Esophagus muscularis mucosa (tissue), 3 donors: Measurements from ENCODE around the gene HOXA4.

Experiments
- POLR2A ChIP-seq: fragments of 450-650 bp; IDR thresholded peaks from one replicate; pipeline ENCODE4 v1.6.1; 2017; ENCODE audit warnings: antibody characterized with exemption, moderate library complexity, mild to moderate bottlenecking, low read depth
- TF ChIP-seq, protein P1 (sequence below), 3 experiments: fragments of 200-600 bp in 2 of 3; fragments of 450-650 bp in 1 of 3; sonication (generic) in 2 of 3; IDR thresholded peaks; one replicate each; pipeline ENCODE4 v1.5.1; 2017 to 2019; ENCODE audit warnings: antibody characterized with exemption in 3 of 3, mild to moderate bottlenecking in 2 of 3, moderate library complexity in 1 of 3

DNA sequence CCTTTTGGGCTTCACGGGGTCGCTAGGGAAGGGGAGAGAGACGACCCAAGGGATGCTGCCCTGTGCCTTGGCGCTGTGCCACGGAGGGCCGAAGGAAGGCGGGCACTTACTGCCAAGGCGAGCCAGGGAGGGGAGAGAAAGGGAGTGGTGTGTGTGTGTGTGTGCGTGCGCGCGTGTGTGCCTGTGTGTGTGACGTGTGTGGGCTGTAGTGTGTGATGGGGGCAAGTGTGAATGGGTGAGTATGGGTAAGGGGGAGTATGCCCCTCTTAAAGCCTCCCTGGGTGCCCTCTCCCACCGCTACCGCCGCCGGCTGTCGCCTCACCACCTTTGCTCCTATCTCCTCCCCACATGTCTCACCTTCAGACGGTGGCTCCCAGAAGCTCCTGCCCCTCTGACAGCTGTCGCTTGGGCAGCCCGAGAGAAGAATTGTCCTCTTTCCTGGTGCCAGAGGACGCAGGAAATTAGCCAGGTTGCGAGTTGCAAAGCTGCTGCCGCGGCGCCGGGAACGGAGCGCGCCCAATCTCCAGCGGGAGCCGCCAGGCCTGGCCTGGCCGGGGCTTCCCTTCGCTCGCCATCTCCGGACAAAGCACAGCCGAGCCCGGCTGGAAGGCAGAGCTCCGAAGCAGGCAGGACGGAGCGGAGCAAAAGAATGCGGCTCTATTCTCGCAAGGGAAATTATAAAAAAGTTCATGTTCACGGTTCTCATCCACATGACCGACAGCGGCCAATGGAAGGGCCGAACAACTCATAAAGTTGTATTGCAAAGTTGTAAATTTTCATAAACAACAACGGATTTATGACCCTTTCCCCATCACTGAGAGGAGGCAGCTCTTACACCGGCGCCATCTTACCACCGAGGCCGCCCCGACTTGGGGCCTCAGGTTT, 21.6 kb upstream of the HOXA4 start, which contains the start of gene HOXA3:
- TF ChIP-seq, protein P1, sequence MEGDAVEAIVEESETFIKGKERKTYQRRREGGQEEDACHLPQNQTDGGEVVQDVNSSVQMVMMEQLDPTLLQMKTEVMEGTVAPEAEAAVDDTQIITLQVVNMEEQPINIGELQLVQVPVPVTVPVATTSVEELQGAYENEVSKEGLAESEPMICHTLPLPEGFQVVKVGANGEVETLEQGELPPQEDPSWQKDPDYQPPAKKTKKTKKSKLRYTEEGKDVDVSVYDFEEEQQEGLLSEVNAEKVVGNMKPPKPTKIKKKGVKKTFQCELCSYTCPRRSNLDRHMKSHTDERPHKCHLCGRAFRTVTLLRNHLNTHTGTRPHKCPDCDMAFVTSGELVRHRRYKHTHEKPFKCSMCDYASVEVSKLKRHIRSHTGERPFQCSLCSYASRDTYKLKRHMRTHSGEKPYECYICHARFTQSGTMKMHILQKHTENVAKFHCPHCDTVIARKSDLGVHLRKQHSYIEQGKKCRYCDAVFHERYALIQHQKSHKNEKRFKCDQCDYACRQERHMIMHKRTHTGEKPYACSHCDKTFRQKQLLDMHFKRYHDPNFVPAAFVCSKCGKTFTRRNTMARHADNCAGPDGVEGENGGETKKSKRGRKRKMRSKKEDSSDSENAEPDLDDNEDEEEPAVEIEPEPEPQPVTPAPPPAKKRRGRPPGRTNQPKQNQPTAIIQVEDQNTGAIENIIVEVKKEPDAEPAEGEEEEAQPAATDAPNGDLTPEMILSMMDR (IDR thresholded peaks at IDR 0.05) = no peak
- TF ChIP-seq POLR2A = no peak
